IMR-90 (cell line): Measurements from ENCODE around the gene FAM168B. TPM values are rescaled to one million over a fixed set of nuclear protein-coding genes. Genes with fewer than 3 reads are reported as not detected.

Source experiments
- ATAC-seq: fragments of 200-7000 bp; cut with Tn5 transposase; 2 replicates; pipeline ENCODE4 v1.9.1; 2020; ENCODE audit warnings: low read depth, mild to moderate bottlenecking, moderate library complexity
- BruUV-seq: library from RNA; stranded (reverse); fragments of 400-500 nt; replicated peaks from 2 replicates; lab custom pipeline; 2021; lab: Mats Ljungman, UMichigan
- CTCF ChIA-PET: fragments of 300-600 bp; formaldehyde crosslinking; extraction: SDS; loops from one replicate; lab custom pipeline; 2021; ENCODE audit warnings: antibody characterized with exemption; lab: Yijun Ruan, JAX
- POLR2A ChIA-PET: fragments of 300-600 bp; sonication (Branson Sonifier 250); formaldehyde crosslinking; loops from one replicate; lab custom pipeline; 2022; ENCODE audit warnings: antibody characterized with exemption; ENCODE audit not compliant: unreplicated experiment; lab: Charles Lee
- DNase-seq: peaks from one replicate; pipeline ENCODE4 v3.0.0; 2013
- H2AFZ ChIP-seq: replicated peaks from 2 replicates; pipeline ENCODE3; 2013; ENCODE audit warnings: low read length, mild to moderate bottlenecking; ENCODE audit not compliant: poor library complexity
- H2AK5ac ChIP-seq: 2 replicates; pipeline ENCODE4 v1.6.1; 2013; ENCODE audit warnings: low read depth, low read length, inconsistent platforms
- H2AK9ac ChIP-seq: replicated peaks from 2 replicates; pipeline ENCODE3; 2013; ENCODE audit warnings: mild to moderate bottlenecking, low read depth, low read length, moderate library complexity; ENCODE audit not compliant: poor library complexity
- H2BK120ac ChIP-seq: 2 replicates; pipeline ENCODE4 v1.6.1; 2013; ENCODE audit warnings: low read depth, low read length, inconsistent platforms
- H2BK15ac ChIP-seq: 3 replicates; pipeline ENCODE4 v1.6.1; 2013; ENCODE audit warnings: low read depth, low read length, inconsistent platforms
- H2BK20ac ChIP-seq: 2 replicates; pipeline ENCODE4 v1.6.1; 2013; ENCODE audit warnings: low read depth, mild to moderate bottlenecking, inconsistent platforms, low read length, moderate library complexity
- H2BK5ac ChIP-seq: 2 replicates; pipeline ENCODE4 v1.6.1; 2013; ENCODE audit warnings: mild to moderate bottlenecking, low read depth, low read length, inconsistent platforms; ENCODE audit not compliant: poor library complexity, severe bottlenecking
- H3K14ac ChIP-seq: replicated peaks from 2 replicates; pipeline ENCODE4 v1.6.1; 2013; ENCODE audit warnings: low read depth, low read length, inconsistent platforms
- H3K18ac ChIP-seq: 2 replicates; pipeline ENCODE4 v1.6.1; 2013; ENCODE audit warnings: low read depth, low read length, control low read depth
- H3K23ac ChIP-seq: 2 replicates; pipeline ENCODE4 v1.6.1; 2013; ENCODE audit warnings: low read depth, low read length, inconsistent platforms
- H3K27ac ChIP-seq: 2 replicates; pipeline ENCODE4 v1.5.1; 2013; ENCODE audit warnings: mild to moderate bottlenecking, control low read depth, low read length; ENCODE audit not compliant: insufficient read depth
- H3K27me3 ChIP-seq: 2 replicates; pipeline ENCODE4 v1.6.1; 2013; ENCODE audit warnings: low read length; ENCODE audit not compliant: control insufficient read depth, insufficient read depth
- H3K36me3 ChIP-seq: 2 replicates; pipeline ENCODE4 v1.6.1; 2013; ENCODE audit warnings: low read length, mixed read lengths; ENCODE audit not compliant: control insufficient read depth, insufficient read depth
- H3K4ac ChIP-seq: 2 replicates; pipeline ENCODE4 v1.6.1; 2013; ENCODE audit warnings: low read depth, low read length, inconsistent platforms
- H3K4me1 ChIP-seq: 2 replicates; pipeline ENCODE4 v1.6.1; 2013; ENCODE audit warnings: low read length, mixed read lengths; ENCODE audit not compliant: control insufficient read depth, insufficient read depth
- H3K4me2 ChIP-seq: 2 replicates; pipeline ENCODE4 v1.6.1; 2013; ENCODE audit warnings: low read depth, mild to moderate bottlenecking, control low read depth, low read length, moderate library complexity
- H3K4me3 ChIP-seq: 2 replicates; pipeline ENCODE4 v1.5.1; 2013; ENCODE audit warnings: low read depth, mild to moderate bottlenecking, control low read depth, low read length, moderate library complexity; ENCODE audit not compliant: insufficient read depth
- H3K56ac ChIP-seq: 2 replicates; pipeline ENCODE4 v1.6.1; 2013; ENCODE audit warnings: low read length, inconsistent platforms; ENCODE audit not compliant: insufficient read depth; ENCODE audit errors: extremely low read depth
- H3K79me1 ChIP-seq, 2 experiments: 2 replicates each; pipeline ENCODE4 v1.6.1; 2013; ENCODE audit warnings: low read length in 2 of 2, inconsistent platforms in 1 of 2, low read depth in 1 of 2
- H3K9ac ChIP-seq: 2 replicates; pipeline ENCODE4 v1.6.1; 2013; ENCODE audit warnings: low read depth, low read length, control low read depth
- H3K9me1 ChIP-seq: 2 replicates; pipeline ENCODE4 v1.6.1; 2013; ENCODE audit warnings: low read length, inconsistent platforms; ENCODE audit not compliant: insufficient read depth
- H3K9me3 ChIP-seq: 2 replicates; pipeline ENCODE4 v1.6.1; 2013; ENCODE audit warnings: low read length; ENCODE audit not compliant: control insufficient read depth, insufficient read depth
- H4K20me1 ChIP-seq: 2 replicates; pipeline ENCODE4 v1.6.1; 2013; ENCODE audit warnings: low read length, inconsistent platforms; ENCODE audit not compliant: insufficient read depth
- H4K5ac ChIP-seq: 2 replicates; pipeline ENCODE4 v1.6.1; 2013; ENCODE audit warnings: mild to moderate bottlenecking, low read depth, low read length, control low read depth
- H4K8ac ChIP-seq, 2 experiments: 2 replicates each; pipeline ENCODE4 v1.6.1; 2013; ENCODE audit warnings: low read depth in 2 of 2, low read length in 2 of 2, control low read depth in 1 of 2, inconsistent platforms in 1 of 2
- H4K91ac ChIP-seq: 2 replicates; pipeline ENCODE4 v1.6.1; 2013; ENCODE audit warnings: low read depth, low read length, inconsistent platforms; ENCODE audit not compliant: insufficient read depth
- RFX5 ChIP-seq: IDR thresholded peaks from 2 replicates; pipeline ENCODE4 v1.8.0; 2012; ENCODE audit warnings: low read depth, mild to moderate bottlenecking, low read length, moderate library complexity
- SMC3 ChIP-seq: fragments of 150-350 bp; IDR thresholded peaks from 2 replicates; pipeline ENCODE4 v1.6.1; 2016; ENCODE audit warnings: low read depth, mild to moderate bottlenecking, antibody characterized with exemption, low read length, moderate library complexity
- WGBS, 2 experiments: methylation state at CpG; one replicate each; pipeline versions ENCODE4 v1.1.5 to v1.1.7; 2013; ENCODE audit warnings: missing lambda C conversion rate in 2 of 2; ENCODE audit not compliant: insufficient read length in 1 of 2; ENCODE audit errors: extremely low coverage in 2 of 2; 5-methylcytosine and 5-hydroxymethylcytosine counted together
- dilution Hi-C: fragments of 300-500 bp; cut with HindIII; formaldehyde crosslinking; loops from one replicate; pipeline ENCODE4 v1.14.3; 2018; ENCODE audit warnings: low sequenced_read_pairs; ENCODE audit not compliant: unreplicated experiment
- in situ Hi-C: fragments of 300-500 bp; cut with MboI; formaldehyde crosslinking; loops from 3 replicates; pipeline ENCODE4 v1.14.3; 2019; ENCODE audit warnings: low sequenced_read_pairs, inconsistent platforms, mixed read lengths
- intact Hi-C: fragments of 100-400 bp; cut with micrococcal nuclease; formaldehyde crosslinking; loops from 2 replicates; pipeline ENCODE4 v1.10.0; 2022
- polyA plus RNA-seq, 3 experiments: library from polyadenylated mRNA; depleted of rRNA; stranded (reverse); fragments of >200 nt; gene quantifications; 2 replicates each; pipeline ENCODE4 v1.2.3, GENCODE V29; 2012; ENCODE audit warnings: low replicate concordance in 1 of 3
- total RNA-seq: library from RNA; depleted of rRNA; stranded (reverse); fragments of >200 nt; gene quantifications from 2 replicates; pipeline ENCODE4 v1.2.3, GENCODE V29; 2012
- TF ChIP-seq, protein P1 (sequence below): conservative IDR thresholded peaks from 2 replicates; pipeline ENCODE4 v1.5.1; 2012; ENCODE audit warnings: mild to moderate bottlenecking, low read depth, low read length, improper control_type of control experiment
- TF ChIP-seq, protein P2 (sequence below): fragments of 150-350 bp; IDR thresholded peaks from 2 replicates; pipeline ENCODE4 v1.6.1; 2017; ENCODE audit warnings: mild to moderate bottlenecking, antibody characterized with exemption, low read length, low read depth

FAM168B gene
- total and polyA plus RNA-seq, 2 of the 4 experiments (the other 2 are of a cell fraction) = 76.4 to 106 TPM

DNA sequence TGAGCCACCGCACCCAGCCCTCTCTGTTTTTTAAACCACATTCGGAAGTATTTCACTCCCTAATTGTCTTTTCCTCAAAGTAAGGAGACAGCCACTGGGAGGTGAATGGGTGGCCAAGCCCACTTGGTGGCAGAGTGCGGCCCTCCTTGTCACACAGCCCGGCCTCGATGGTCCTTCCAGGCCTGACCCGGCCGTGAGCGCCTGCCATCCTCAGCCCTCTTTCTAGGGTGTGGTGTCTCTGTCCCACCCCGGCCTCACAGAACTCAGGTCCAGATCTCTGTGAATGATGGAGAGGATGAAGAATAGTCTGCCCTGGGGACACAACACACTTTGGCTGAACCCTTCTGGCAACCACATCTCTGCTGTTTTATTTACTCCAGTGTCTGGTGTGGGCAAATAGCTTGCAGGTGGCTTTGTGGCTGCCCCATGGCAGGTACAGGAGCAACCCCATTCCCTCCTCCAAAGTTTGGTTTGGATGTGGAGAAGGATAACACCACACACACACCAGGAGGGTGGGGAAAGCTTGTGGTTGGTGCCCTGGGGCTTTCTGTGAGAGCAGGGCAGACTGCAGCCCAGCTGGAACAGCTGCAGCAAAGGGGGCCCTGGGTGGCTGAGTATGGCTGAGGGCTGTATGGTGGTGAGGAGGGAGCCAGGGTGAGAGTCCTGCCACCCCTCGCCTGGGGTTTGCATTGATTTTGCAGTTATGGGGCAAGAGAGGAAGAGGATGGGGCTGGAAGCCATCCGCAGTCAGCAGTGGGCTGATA lies 88.6 kb downstream of the FAM168B start:
- no peaks in the 10 kb centered on the region for H3K9me1 ChIP-seq
- no peak overlapping the region for H2AFZ ChIP-seq
- DNase-seq (no peak), ATAC-seq (no peak)
- no peaks in the 10 kb centered on the region for H3K4me1 ChIP-seq
- 100% methylated on average over 1 of the region's 11 CpGs; no CpG with 5 or more reads in 1 of the 2 experiments for WGBS, 2 experiments
- no peak overlapping the region for H3K4me2 ChIP-seq
- in situ Hi-C loops (no loop called here), dilution Hi-C loops (no loop called here), intact Hi-C loops (no loop called here)
- no peak overlapping the region for H3K14ac ChIP-seq
- no TSS peak for BruUV-seq
- TF ChIP-seq, protein P1, sequence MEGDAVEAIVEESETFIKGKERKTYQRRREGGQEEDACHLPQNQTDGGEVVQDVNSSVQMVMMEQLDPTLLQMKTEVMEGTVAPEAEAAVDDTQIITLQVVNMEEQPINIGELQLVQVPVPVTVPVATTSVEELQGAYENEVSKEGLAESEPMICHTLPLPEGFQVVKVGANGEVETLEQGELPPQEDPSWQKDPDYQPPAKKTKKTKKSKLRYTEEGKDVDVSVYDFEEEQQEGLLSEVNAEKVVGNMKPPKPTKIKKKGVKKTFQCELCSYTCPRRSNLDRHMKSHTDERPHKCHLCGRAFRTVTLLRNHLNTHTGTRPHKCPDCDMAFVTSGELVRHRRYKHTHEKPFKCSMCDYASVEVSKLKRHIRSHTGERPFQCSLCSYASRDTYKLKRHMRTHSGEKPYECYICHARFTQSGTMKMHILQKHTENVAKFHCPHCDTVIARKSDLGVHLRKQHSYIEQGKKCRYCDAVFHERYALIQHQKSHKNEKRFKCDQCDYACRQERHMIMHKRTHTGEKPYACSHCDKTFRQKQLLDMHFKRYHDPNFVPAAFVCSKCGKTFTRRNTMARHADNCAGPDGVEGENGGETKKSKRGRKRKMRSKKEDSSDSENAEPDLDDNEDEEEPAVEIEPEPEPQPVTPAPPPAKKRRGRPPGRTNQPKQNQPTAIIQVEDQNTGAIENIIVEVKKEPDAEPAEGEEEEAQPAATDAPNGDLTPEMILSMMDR = no peak
- no peak for TF ChIP-seq SMC3
- no peak for TF ChIP-seq RFX5
- TF ChIP-seq, protein P2, sequence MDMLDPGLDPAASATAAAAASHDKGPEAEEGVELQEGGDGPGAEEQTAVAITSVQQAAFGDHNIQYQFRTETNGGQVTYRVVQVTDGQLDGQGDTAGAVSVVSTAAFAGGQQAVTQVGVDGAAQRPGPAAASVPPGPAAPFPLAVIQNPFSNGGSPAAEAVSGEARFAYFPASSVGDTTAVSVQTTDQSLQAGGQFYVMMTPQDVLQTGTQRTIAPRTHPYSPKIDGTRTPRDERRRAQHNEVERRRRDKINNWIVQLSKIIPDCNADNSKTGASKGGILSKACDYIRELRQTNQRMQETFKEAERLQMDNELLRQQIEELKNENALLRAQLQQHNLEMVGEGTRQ = no peak
- H3K18ac ChIP-seq = no peak overlapping the region
- no peak overlapping the region for H2AK9ac ChIP-seq
- H3K79me1 ChIP-seq = no peaks in the 10 kb centered on the region
- H3K4me3 ChIP-seq = no peak overlapping the region
- H2AK5ac ChIP-seq = no peak overlapping the region
- H4K20me1 ChIP-seq = no peaks in the 10 kb centered on the region
- H4K91ac ChIP-seq = no peak overlapping the region
- H3K4ac ChIP-seq = no peak overlapping the region
- H3K23ac ChIP-seq = no peak overlapping the region
- no peaks in the 10 kb centered on the region for H3K9me3 ChIP-seq
- no peak overlapping the region for H4K8ac ChIP-seq
- H3K9ac ChIP-seq = no peak overlapping the region
- H4K5ac ChIP-seq = no peak overlapping the region
- H3K27ac ChIP-seq = no peak overlapping the region
- peaks cover 6% of the 10 kb centered on the region for H3K27me3 ChIP-seq
- no peak overlapping the region for H2BK120ac ChIP-seq
- no peaks in the 10 kb centered on the region for H3K36me3 ChIP-seq
- POLR2A ChIA-PET = no interaction called here
- no peak overlapping the region for H2BK5ac ChIP-seq
- no peak overlapping the region for H2BK20ac ChIP-seq
- CTCF ChIA-PET = no interaction called here
- no peak overlapping the region for H2BK15ac ChIP-seq
- H3K56ac ChIP-seq = no peak overlapping the region
